DMS 273 (cell line): Measurements from ENCODE around the gene SLC25A12.
"Not testable (repeated sequence)": the region's sequence is repeated elsewhere in the genome, so short reads cannot be mapped to it uniquely, and the experiment has no call there.

Experiments
- DNase-seq: peaks from one replicate; lab custom pipeline; 2025; ENCODE audit not compliant: unreplicated experiment; lab: John Stamatoyannopoulos, UW

The SLC25A12 gene, protein sequence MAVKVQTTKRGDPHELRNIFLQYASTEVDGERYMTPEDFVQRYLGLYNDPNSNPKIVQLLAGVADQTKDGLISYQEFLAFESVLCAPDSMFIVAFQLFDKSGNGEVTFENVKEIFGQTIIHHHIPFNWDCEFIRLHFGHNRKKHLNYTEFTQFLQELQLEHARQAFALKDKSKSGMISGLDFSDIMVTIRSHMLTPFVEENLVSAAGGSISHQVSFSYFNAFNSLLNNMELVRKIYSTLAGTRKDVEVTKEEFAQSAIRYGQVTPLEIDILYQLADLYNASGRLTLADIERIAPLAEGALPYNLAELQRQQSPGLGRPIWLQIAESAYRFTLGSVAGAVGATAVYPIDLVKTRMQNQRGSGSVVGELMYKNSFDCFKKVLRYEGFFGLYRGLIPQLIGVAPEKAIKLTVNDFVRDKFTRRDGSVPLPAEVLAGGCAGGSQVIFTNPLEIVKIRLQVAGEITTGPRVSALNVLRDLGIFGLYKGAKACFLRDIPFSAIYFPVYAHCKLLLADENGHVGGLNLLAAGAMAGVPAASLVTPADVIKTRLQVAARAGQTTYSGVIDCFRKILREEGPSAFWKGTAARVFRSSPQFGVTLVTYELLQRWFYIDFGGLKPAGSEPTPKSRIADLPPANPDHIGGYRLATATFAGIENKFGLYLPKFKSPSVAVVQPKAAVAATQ

GRCh38 chr2:171893824-171894611, at the start of gene SLC25A12:
TSS of gene SLC25A12 (minus strand) at chr2:171894244. CDS start at chr2:171894214, 30 bp downstream.
- DNase-seq = peak; percentile 96

DNA sequence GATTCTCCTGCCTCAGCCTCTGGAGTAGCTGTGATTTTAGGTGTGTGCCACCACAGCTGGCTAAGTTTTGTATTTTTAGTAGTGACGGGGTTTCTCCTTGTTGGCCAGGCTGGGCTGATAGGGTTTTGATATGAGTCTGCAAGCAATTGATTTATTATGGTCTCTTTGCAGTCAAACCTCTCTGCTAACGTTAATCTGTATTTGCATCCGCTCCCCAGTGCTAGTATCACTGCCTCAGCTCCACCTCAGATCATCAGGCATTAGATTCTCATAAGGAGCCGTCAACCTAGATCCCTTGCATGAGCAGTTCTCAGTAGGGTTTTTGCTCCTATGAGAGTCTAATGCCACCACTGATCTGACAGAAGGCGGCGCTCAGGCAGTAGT, 47.3 kb upstream of the SLC25A12 start:
- no peak for DNase-seq

- DNase-seq = no peak
Measured at GRCh38 chr2:171939743-171940071, 45.7 kb upstream of the SLC25A12 start.

DNA sequence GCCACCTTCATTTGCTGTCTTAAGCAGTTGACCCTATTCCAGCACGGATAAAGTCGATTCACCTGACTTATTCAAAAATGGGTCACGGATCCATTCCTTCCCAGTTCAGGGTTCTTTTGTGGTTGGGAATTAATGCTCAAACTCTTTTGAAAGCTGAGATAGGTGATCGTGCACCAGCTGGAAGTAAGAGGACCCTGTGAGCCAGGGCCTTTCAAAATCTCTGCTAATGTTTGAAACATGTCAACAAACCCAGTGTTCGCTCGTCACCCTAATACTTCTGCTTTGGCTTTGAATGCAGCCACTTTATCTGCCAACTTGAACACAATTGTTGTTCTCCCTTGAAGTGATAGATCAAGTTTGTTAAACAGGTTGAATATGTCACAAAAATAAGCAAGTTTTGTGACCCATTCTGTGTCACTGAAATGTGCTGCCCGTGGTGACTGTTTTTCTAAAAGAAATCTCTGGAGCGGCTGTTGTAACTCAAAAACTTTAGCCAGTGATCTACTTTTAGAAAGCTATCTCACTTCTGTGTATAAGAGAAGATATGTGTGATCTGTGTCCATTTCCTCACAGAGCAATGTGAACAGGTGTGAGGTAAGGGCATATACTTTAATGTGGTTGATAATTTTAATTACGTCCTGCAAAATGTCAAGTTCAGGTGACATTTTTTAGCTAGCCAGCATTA, 45.2 kb upstream of the SLC25A12 start:
- DNase-seq = no peak

DNA sequence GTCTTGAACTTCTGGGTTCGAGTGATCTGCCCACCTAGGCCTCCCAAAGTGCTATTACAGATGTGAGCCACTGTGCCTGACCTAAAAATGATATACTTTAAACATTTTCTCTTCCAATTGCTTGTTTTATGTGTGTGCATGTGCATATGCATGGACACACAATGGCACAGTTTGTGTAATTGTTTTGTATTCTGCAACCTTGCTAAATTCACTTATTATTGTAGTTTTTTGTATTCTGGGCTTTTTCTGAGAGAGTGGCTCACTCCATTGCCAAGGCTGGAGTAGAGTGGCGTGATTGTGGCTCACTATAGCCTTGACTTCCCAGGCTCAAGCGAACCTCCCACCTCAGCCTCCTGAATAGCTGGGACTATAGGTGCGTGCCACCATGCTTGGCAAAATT, 36.3 kb upstream of the SLC25A12 start:
- no peak for DNase-seq

- DNase-seq = no peak
Measured at GRCh38 chr2:171924170-171924942, 30.3 kb upstream of the SLC25A12 start.

- peak; percentile 57 for DNase-seq
Measured at GRCh38 chr2:171923206-171923605, 29.2 kb upstream of the SLC25A12 start.

- DNase-seq = peak; percentile 99
Measured at GRCh38 chr2:171922230-171923022, 28.4 kb upstream of the SLC25A12 start, which contains the start of gene HAT1. TSS of gene HAT1 (plus strand) at chr2:171922461. CDS start at chr2:171922501, 40 bp downstream.

DNA sequence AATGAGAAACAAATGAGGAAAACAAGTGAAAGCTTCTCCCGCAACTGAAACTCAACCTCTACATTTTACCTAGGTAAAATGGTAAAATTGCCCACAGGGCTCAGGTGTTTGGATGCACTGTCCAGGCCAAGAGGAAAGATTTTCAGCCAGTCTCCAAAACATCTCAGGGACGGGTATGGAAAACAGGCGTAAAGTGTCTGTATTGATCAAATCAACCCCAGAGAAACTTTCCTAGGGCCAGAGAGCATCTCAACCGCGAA, 27.9 kb upstream of the SLC25A12 start:
- DNase-seq = no peak

- no peak for DNase-seq
Measured at GRCh38 chr2:171919453-171919852, 25.4 kb upstream of the SLC25A12 start.

GRCh38 chr2:171913517-171913916, 19.5 kb upstream of the SLC25A12 start:
- DNase-seq = no peak

- DNase-seq = no peak
Measured at GRCh38 chr2:171910494-171910893, 16.4 kb upstream of the SLC25A12 start.

GRCh38 chr2:171909266-171909665, 15.2 kb upstream of the SLC25A12 start:
- no peak for DNase-seq

GRCh38 chr2:171908235-171908634, 14.2 kb upstream of the SLC25A12 start:
- no peak for DNase-seq

DNA sequence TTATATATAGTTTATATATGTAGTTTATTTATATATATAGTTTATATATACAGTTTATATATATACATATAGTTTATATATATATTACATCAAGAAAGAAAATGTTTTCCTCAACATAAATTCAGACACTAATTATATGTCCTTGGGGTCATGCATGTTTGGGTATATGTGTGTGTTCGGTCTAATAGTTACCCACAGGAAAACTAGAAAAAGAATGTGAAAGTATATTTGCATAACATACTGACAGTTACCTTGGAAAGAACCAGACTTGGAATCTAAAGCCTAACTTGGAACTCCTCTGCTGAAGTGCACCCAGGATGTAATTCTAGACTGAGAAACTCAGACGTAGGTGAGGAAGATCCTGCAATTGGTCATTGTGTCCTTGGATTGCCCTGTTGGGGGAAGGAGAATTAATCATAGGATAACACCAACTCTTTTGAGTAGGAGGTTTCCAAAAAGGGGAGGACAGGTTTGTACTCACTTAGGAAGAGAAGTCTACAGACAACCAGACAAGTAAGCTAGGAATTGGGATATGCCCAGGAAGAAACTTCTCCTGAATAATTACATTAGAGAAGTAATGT, 8.9 kb upstream of the SLC25A12 start:
- no peak for DNase-seq

DNA sequence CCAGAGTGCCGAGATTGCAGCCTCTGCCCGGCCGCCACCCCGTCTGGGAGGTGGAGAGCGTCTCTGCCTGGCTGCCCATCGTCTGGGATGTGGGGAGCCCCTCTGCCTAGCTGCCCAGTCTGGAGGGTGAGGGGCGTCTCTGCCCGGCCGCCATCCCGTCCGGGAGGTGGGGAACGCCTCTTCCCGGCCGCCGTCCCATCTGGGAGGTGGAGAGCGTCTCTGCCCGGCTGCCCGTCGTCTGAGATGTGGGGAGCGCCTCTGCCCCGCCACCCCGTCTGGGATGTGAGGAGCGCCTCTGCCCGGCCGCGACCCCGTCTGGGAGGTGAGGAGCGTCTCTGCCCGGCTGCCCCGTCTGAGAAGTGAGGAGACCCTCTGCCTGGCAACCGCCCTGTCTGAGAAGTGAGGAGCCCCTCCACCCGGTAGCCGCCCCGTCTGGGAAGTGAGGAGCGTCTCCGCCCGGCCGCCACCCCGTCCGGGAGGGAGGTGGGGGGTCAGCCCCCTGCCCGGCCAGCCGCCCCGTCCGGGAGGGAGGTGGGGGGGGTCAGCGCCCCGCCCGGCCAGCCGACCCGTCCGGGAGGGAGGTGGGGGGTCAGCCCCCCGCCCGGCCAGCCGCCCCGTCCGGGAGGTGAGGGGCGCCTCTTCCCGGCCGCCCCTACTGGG, 5.7 kb upstream of the SLC25A12 start:
- not testable (repeated sequence) for DNase-seq

DNA sequence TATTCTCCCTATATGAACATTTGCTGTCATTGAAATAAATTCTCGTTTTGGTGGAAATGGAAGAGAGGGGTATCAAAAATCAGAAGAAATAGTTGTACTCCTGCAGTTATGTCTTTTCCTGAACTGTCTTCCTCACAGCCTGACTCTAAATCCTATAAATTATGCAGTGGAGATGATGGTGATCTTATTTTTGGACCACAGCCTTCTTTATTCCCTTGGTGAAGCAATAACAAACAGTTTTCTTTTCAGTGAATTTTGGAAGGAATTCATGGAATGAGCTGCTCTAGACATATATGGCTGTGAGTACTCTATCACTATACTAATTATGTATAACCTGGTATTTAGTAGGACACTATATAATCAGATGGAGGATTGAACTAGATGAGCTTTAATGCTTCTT, 1.7 kb upstream of the SLC25A12 start:
- DNase-seq = no peak

GRCh38 chr2:171894612-171894947, 536 bp upstream of the SLC25A12 start:
- DNase-seq = no peak

GRCh38 chr2:171893196-171893823, 734 bp downstream of the SLC25A12 start:
- DNase-seq = no peak
